ENCODE data around the gene DENND10.
"Not testable (repeated sequence)": the region's sequence is repeated elsewhere in the genome, so short reads cannot be mapped to it uniquely, and the experiment has no call there.

Gene DENND10

DNA sequence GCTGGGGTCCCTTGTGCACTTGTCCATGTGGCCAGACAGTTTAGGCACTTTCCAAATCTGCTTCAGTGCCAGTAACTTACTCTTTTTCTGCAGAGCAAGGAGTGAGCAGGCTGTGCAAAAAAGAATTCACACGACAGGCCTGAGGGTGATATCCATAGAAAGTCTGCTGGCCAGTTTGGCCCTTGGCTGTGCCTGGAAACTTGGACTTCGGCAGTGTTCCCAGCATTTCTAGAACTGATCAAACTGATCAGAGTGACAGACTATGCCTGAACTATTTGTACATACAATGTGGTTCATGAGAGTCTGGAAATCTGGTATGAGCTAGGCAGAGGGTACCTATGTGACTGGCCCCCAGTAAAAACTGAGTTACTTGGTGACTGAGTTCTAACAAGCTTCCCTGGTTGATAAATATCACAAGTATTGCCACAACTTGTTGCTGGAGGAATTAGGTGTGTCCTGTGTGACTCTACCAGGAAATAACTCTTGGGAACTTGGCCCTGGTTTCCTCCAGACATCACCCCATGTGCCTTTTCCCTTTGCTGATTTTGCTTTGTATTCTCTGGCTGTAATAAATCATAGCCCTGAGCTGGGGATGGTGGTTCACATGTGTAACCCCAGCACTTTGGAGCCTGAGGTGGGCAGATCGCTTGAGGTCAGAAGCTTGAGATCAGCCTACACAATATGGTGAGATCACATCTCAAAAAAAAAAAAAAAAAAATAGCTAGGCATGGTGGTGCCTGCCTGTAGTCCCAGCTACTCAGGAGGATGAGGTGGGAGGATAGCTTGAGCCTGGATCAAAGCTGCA is 3.3 kb upstream of the DENND10 start:
- no peak overlapping the region for H3K4me3 ChIP-seq (replicated peaks in 1 of 2; ENCODE audit: low read depth in 2 of 2, low read length in 2 of 2)
- peak; percentile 33 to 57 for DNase-seq (ENCODE audit: low read depth in 2 of 2)
- TF ChIP-seq, protein P1, sequence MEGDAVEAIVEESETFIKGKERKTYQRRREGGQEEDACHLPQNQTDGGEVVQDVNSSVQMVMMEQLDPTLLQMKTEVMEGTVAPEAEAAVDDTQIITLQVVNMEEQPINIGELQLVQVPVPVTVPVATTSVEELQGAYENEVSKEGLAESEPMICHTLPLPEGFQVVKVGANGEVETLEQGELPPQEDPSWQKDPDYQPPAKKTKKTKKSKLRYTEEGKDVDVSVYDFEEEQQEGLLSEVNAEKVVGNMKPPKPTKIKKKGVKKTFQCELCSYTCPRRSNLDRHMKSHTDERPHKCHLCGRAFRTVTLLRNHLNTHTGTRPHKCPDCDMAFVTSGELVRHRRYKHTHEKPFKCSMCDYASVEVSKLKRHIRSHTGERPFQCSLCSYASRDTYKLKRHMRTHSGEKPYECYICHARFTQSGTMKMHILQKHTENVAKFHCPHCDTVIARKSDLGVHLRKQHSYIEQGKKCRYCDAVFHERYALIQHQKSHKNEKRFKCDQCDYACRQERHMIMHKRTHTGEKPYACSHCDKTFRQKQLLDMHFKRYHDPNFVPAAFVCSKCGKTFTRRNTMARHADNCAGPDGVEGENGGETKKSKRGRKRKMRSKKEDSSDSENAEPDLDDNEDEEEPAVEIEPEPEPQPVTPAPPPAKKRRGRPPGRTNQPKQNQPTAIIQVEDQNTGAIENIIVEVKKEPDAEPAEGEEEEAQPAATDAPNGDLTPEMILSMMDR (IDR thresholded peaks at IDR 0.05; ENCODE audit: low read depth, low read length), result no peak

DNA sequence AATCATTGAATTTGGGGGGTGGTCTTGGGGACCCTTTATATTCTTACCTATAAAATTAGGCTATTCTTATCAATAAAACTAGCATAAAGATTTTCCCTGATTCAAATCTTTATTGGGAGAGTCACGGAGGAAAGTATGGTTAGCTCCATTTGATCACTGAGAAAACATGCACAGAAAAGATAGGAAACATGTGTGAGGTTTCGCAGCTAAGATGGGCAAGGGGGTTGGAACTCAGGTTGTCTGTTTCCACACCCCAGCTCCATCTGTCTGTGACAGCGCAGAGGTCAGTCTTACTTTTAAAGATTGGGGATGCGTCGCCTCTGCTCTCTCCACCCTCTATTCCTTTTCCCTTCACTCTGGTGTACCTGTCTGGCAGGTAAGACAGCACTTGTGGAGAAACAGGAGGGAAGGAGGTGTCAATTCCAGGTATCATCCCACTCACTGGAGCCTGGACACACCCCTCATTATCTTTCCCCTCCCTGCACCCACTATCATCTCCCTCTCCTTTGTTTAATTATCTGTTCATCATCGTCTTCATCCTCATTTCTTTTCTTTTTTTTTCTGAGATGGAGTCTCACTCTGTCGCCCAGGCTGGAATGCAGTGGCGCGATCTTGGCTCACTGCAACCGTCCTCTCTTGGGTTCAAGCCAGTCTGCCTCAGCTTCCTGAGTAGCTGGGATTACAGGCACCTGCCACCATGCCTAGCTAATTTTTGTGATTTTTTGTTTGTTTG is 2.4 kb upstream of the DENND10 start:
- no peak overlapping the region for H3K4me3 ChIP-seq (replicated peaks in 1 of 2; ENCODE audit: low read depth in 2 of 2, low read length in 2 of 2)
- DNase-seq (ENCODE audit: low read depth in 2 of 2), result no peak
- TF ChIP-seq, protein P1 (IDR thresholded peaks at IDR 0.05; ENCODE audit: low read depth, low read length), result no peak

DNA sequence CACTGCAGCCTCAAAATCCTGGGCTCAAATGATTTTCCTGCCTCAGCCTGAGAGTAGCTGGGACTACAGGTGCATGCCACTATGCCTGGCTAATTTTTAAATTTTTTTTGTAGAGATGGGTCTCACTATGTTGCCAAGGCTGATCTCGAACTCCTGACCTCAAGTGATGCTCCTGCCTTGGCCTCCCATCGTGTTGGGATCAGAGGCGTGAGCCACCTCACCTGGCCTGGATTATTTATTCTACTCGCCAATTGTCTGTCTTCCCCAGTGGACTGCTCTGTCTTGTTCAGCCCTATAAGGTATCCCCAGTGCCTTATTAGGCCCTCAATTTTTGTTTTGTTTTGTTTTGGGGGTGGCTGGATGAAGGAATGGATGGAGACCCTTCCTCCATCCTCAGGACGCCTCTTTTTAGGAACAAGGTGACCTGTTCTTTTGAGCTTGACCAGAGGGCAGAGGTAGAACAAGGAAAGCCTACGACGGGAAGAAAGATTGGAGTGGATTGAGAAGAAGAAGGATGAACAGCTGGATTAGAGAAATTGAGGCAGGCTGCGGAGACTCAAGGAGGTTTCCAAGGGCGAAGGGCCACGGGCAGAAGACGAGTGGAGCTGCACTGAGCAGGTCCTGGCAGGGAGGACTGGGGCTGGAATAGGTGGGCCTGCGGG is 541 bp upstream of the DENND10 start:
- no peak for DNase-seq (ENCODE audit: low read depth in 2 of 2)
- H3K4me3 ChIP-seq (replicated peaks in 1 of 2; ENCODE audit: low read depth in 2 of 2, low read length in 2 of 2), result no peak overlapping the region
- TF ChIP-seq, protein P1 (IDR thresholded peaks at IDR 0.05; ENCODE audit: low read depth, low read length), result no peak

DNA sequence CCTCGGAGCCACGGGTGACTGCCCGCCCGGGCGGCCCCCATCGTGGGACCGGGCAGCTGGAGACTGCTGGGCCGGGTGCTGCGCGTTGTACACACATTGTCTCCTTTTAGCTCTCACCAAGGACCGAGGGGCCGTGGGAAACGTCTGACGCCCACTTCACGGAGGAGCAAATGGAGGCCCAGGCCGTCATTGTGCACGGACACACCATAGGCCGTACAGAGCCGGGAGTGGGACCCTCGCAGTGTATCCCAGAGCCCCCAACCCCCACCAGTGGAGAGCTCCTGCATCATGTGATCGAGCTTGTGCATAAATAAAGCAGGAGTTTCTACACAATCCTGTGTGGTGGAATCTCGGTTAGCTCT is 722 bp downstream of the DENND10 start:
- peak in 1 of 2 donors; percentile 21 for DNase-seq (ENCODE audit: low read depth in 2 of 2)
- peak overlapping the region; percentile 75 to 78 for H3K4me3 ChIP-seq (replicated peaks in 1 of 2; ENCODE audit: low read depth in 2 of 2, low read length in 2 of 2)
- TF ChIP-seq, protein P1 (IDR thresholded peaks at IDR 0.05; ENCODE audit: low read depth, low read length), result no peak

DNA sequence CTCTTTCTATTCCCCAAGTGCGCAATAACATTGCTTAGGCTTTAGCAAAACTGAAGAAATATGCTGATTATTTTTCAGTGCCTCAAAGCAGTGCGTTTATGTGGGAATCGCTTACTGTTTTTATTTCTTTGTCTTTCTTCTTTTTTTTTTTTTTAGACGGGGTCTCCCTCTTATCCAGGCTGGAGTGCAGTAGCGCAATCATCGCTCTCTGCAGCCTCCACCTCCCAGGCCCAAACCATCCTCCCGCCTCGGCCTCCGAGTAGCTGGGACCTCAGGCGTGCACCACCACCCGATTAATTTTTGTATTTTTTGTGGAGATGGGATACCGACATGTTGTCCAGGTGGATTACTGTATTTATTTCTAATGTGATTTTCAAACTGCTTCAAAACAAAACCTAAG is 1.2 kb downstream of the DENND10 start:
- TF ChIP-seq, protein P1 (IDR thresholded peaks at IDR 0.05; ENCODE audit: low read depth, low read length), result no peak

DNA sequence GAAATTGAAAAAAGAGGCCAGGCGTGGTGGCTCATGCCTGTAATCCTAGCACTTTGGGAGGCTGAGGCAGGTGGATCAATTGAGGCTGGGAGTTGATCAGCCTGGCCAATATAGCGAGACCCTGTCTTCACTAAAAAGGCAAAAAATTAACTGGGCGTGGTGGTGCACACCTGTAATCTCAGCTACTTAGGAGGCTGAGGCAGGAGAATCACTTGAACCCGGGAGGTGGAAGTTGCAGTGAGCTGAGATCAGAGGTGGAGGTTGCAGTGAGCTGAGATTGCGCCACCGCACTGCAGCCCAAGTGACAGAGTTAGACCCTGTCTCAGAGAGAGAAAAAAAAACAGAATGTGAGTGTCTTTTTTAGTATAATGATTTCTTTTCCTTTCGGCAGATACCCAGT is 2.0 kb downstream of the DENND10 start:
- not testable (repeated sequence) for DNase-seq (ENCODE audit: low read depth in 2 of 2); H3K4me3 ChIP-seq (replicated peaks in 1 of 2; ENCODE audit: low read depth in 2 of 2, low read length in 2 of 2)

More for the DNA sequence above, 1.2 kb downstream of the DENND10 start:
- H3K4me3 ChIP-seq (replicated peaks in 1 of 2; ENCODE audit: low read depth in 2 of 2, low read length in 2 of 2), result peak overlapping the region; percentile 75 to 78
- no peak for DNase-seq (ENCODE audit: low read depth in 2 of 2)

DNA sequence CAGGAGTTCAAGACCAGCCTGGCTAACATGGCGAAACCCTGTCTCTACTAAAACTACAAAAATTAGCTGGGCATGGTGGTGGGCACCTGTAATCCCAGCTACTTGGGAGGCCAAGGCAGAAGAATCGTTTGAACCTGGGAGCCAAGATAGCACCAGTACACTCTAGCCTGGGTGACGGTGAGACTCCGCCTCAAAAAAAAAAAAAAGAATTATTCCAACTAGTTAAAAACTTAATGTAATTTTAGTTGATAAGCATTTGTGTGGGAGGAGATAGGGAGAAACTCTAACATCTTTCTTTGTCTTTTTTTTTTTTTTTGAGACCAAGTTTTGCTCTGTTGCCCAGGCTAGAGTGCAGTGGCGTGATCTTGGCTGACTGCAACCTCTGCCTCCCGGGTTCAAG is 3.2 kb downstream of the DENND10 start:
- not testable (repeated sequence) for H3K4me3 ChIP-seq (replicated peaks in 1 of 2; ENCODE audit: low read depth in 2 of 2, low read length in 2 of 2); DNase-seq (ENCODE audit: low read depth in 2 of 2)

DNA sequence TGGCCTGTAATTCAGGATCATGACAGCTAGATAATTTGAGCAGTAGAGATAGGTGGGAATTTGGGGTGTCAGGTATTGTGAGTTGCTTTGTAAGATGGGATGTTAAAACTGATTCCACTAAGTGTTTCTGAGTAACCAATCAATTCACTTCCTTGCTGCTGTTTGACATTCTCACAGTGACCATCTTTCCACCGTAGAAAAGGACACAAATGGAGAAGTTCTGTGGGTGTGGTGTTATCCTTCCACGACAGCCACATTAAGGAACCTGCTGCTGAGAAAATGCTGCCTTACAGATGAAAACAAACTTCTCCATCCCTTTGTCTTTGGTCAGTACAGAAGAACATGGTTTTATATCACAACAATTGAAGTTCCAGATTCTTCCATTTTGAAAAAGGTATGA is 3.9 kb downstream of the DENND10 start:
- DNase-seq (ENCODE audit: low read depth in 2 of 2); H3K4me3 ChIP-seq (replicated peaks in 1 of 2; ENCODE audit: low read depth in 2 of 2, low read length in 2 of 2): not testable (repeated sequence)

Measured in cardiac fibroblast (primary cell).